Smooth muscle cell (in vitro differentiated cells): ENCODE data around the gene SEMA3E. TPM values are rescaled to one million over a fixed set of nuclear protein-coding genes. Genes with fewer than 3 reads are reported as not detected.
A peak's percentile ranks its signal among the peaks of the same experiment; 100 is the strongest.

Experiments
- DNase-seq: peaks from one replicate; lab custom pipeline; 2025; ENCODE audit not compliant: unreplicated experiment; lab: John Stamatoyannopoulos, UW
- H2AFZ ChIP-seq: fragments of 200-600 bp; sonication (generic); 2 replicates; pipeline ENCODE4 v1.6.0; 2016; ENCODE audit warnings: antibody characterized with exemption, low read depth, mild to moderate bottlenecking
- H3F3A ChIP-seq: fragments of 200-600 bp; sonication (generic); 2 replicates; pipeline ENCODE4 v1.6.0; 2017; ENCODE audit warnings: antibody characterized with exemption, low read depth
- H3K27ac ChIP-seq: fragments of 200-600 bp; sonication (generic); 2 replicates; pipeline ENCODE4 v1.5.1; 2016; ENCODE audit warnings: low read depth, mild to moderate bottlenecking
- H3K27me3 ChIP-seq: fragments of 200-600 bp; sonication (generic); 2 replicates; pipeline ENCODE4 v1.6.1; 2016; ENCODE audit warnings: low read depth, mild to moderate bottlenecking
- H3K36me3 ChIP-seq: fragments of 200-600 bp; sonication (generic); 2 replicates; pipeline ENCODE4 v1.5.1; 2016; ENCODE audit warnings: low read depth
- H3K4me1 ChIP-seq: fragments of 200-600 bp; sonication (generic); 2 replicates; pipeline ENCODE4 v1.5.1; 2016; ENCODE audit warnings: low read depth
- H3K4me2 ChIP-seq: fragments of 200-600 bp; sonication (generic); 2 replicates; pipeline ENCODE4 v1.6.0; 2016; ENCODE audit warnings: mild to moderate bottlenecking
- H3K4me3 ChIP-seq: fragments of 200-600 bp; sonication (generic); 2 replicates; pipeline ENCODE4 v1.5.1; 2016; ENCODE audit warnings: mild to moderate bottlenecking
- H3K79me2 ChIP-seq: fragments of 200-600 bp; sonication (generic); 2 replicates; pipeline ENCODE4 v1.6.0; 2016; ENCODE audit warnings: low read depth, mild to moderate bottlenecking
- H3K9ac ChIP-seq: fragments of 200-600 bp; sonication (generic); 2 replicates; pipeline ENCODE4 v1.6.0; 2016; ENCODE audit warnings: low read depth
- H3K9me3 ChIP-seq: fragments of 200-600 bp; sonication (generic); replicated peaks from 2 replicates; pipeline ENCODE4 v1.5.1; 2016; ENCODE audit warnings: low read depth
- H4K20me1 ChIP-seq: fragments of 200-600 bp; sonication (generic); 2 replicates; pipeline ENCODE4 v1.6.0; 2016; ENCODE audit warnings: low read depth
- WGBS: methylation state at CpG from one replicate; pipeline ENCODE4 v1.1.7; 2016; ENCODE audit warnings: low lambda C conversion rate; 5-methylcytosine and 5-hydroxymethylcytosine counted together
- polyA plus RNA-seq: library from polyadenylated mRNA; unstranded; fragments of >200 nt; fragmentation: Nextera tagmentation; extraction: Ambion mirVana; gene quantifications from 2 replicates; pipeline ENCODE4 v1.2.1, GENCODE V29; 2016
- total RNA-seq: library from RNA; depleted of rRNA; stranded (reverse); fragments of >200 nt; gene quantifications from 2 replicates; pipeline ENCODE4 v1.2.3, GENCODE V29; 2014
- TF ChIP-seq, protein P1 (sequence below): fragments of 200-600 bp; sonication (generic); IDR thresholded peaks from 2 replicates; pipeline ENCODE4 v1.5.1; 2017; ENCODE audit warnings: borderline replicate concordance, mild to moderate bottlenecking, antibody characterized with exemption; ENCODE audit not compliant: insufficient read depth, poor library complexity, severe bottlenecking

SEMA3E gene
- total and polyA plus RNA-seq, 2 experiments from 2014 or later, result 0.45 to 0.66 TPM

DNA sequence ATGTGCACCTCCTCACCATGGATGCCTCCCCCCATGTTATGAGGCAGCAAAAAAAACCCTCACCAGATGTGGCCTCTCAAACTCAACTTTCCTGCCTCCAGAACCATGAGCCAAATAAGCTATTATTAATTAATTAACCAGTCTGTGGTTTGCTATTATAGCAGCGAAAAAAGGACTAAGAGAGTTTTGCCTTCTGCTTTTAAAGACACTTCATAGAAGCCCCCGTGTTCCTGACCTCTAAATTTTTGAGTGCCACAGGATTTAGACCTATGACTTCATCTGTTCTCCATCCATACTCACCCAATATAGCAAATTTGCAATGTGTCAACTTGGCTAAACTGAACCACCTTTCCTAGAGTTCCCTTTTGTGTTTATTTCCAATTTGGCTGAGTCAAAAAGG, 9.2 kb upstream of the SEMA3E start:
- Histone ChIP-seq H3K27me3 (no peaks in the 10 kb centered on the region), H3K4me1 (no peaks in the 10 kb centered on the region), H3K9ac (no peak overlapping the region), H3K27ac (no peak overlapping the region), H2AFZ (no peak overlapping the region), H3F3A (no peaks in the 10 kb centered on the region), H3K79me2 (no peaks in the 10 kb centered on the region), H3K4me3 (no peak overlapping the region), H3K9me3 (no peaks in the 10 kb centered on the region), H4K20me1 (no peaks in the 10 kb centered on the region), H3K36me3 (no peaks in the 10 kb centered on the region), H3K4me2 (no peak overlapping the region)
- TF ChIP-seq, protein P1, sequence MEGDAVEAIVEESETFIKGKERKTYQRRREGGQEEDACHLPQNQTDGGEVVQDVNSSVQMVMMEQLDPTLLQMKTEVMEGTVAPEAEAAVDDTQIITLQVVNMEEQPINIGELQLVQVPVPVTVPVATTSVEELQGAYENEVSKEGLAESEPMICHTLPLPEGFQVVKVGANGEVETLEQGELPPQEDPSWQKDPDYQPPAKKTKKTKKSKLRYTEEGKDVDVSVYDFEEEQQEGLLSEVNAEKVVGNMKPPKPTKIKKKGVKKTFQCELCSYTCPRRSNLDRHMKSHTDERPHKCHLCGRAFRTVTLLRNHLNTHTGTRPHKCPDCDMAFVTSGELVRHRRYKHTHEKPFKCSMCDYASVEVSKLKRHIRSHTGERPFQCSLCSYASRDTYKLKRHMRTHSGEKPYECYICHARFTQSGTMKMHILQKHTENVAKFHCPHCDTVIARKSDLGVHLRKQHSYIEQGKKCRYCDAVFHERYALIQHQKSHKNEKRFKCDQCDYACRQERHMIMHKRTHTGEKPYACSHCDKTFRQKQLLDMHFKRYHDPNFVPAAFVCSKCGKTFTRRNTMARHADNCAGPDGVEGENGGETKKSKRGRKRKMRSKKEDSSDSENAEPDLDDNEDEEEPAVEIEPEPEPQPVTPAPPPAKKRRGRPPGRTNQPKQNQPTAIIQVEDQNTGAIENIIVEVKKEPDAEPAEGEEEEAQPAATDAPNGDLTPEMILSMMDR, result no peak
- DNase-seq, result no peak
- 84% methylated on average over 2 of the region's 2 CpGs for WGBS

DNA sequence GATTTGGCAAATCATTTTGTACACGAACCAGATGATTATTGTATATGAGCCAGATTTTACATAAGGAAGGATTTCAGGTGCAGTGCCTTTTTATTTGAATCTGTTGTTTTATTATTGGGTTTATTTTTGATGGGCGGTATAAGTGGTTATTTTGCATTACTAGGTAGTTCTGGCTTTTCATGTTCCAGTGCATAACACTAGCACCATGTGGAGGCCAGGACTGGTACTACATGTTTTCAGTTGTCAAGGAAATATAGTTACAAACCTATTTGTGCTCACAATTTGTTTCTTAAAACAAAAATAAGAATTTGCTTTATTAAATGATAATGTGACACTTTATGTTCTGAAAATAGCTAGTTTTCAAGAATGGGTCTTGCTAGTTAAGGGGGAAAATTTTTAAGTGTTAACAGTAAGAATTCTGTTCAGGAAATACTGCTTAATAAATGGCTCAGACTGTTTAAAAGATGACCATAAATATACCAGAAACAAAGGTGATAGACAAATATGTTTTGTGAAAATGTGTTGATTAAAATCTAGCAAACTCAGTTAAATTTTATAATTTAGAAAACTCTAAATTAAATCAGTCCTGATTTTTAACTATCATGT, 7.1 kb upstream of the SEMA3E start:
- Histone ChIP-seq H3K27ac (no peak overlapping the region), H3K4me2 (no peak overlapping the region), H2AFZ (no peak overlapping the region), H3K36me3 (no peaks in the 10 kb centered on the region), H3K79me2 (no peaks in the 10 kb centered on the region), H3K9ac (no peak overlapping the region), H3F3A (no peaks in the 10 kb centered on the region), H3K9me3 (no peaks in the 10 kb centered on the region), H3K4me3 (no peak overlapping the region), H3K4me1 (no peaks in the 10 kb centered on the region), H3K27me3 (no peaks in the 10 kb centered on the region), H4K20me1 (no peaks in the 10 kb centered on the region)
- 7% methylated on average over 2 of the region's 2 CpGs for WGBS
- TF ChIP-seq, protein P1, result peak; percentile 90
- DNase-seq, result no peak

DNA sequence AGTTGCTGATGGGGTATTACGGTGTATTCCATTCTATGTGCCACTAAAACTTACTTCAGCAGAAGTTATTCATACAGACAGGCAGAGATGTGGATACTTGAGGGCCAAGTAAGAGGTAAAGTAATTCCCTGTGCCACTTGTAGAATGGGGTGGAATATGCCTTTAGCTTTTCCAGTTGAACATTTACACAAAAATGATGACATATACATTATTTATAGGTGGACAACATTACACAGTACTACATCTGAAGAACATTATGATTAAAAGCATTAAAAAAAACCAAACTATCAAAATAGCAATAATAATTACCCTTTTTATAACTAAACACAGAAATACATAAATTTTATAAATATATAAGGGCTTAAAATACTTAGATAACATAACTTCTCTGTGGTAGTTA, 3.5 kb upstream of the SEMA3E start:
- peaks cover 14% of the 10 kb centered on the region for H3K4me1 ChIP-seq
- no peaks in the 10 kb centered on the region for H3K27me3 ChIP-seq
- no peaks in the 10 kb centered on the region for H3K36me3 ChIP-seq
- WGBS, result 93% methylated on average over 1 of the region's 1 CpG
- H3K4me2 ChIP-seq, result no peak overlapping the region
- H4K20me1 ChIP-seq, result no peaks in the 10 kb centered on the region
- DNase-seq, result no peak
- H3K79me2 ChIP-seq, result no peaks in the 10 kb centered on the region
- no peak overlapping the region for H2AFZ ChIP-seq
- H3F3A ChIP-seq, result no peaks in the 10 kb centered on the region
- TF ChIP-seq, protein P1, result no peak
- no peak overlapping the region for H3K27ac ChIP-seq
- H3K9ac ChIP-seq, result no peak overlapping the region
- no peak overlapping the region for H3K4me3 ChIP-seq
- H3K9me3 ChIP-seq, result no peaks in the 10 kb centered on the region

DNA sequence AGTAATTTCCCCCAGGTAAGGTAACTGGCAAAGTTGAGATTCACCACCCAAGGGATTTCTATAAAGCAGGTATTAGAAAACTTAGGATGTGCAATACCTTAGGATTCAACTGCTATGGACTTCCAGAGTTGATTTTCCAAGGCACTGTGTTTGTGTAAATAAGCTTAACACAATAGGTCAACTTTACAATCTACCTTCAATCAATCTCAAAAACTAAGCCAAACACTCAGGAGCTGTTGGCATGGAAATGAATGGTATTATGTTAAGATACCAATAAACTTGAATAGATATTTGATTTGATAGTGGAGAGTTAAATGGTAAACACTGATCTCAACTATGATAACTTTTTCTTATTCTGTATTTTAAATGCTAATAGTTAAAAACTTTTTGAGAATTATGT, 762 bp upstream of the SEMA3E start:
- DNase-seq, result no peak
- Histone ChIP-seq H3K27me3 (no peaks in the 10 kb centered on the region), H2AFZ (no peak overlapping the region), H3K4me2 (no peak overlapping the region), H3K4me1 (peaks cover 15% of the 10 kb centered on the region), H3K36me3 (no peaks in the 10 kb centered on the region), H3K9me3 (no peaks in the 10 kb centered on the region), H4K20me1 (no peaks in the 10 kb centered on the region), H3K4me3 (no peak overlapping the region), H3K79me2 (no peaks in the 10 kb centered on the region), H3F3A (no peaks in the 10 kb centered on the region), H3K9ac (no peak overlapping the region), H3K27ac (no peak overlapping the region)
- TF ChIP-seq, protein P1, result no peak
